Ramos (cell line): ENCODE data around the gene FMN2.

Experiments used
- in situ Hi-C: fragments of 300-500 bp; cut with MboI; formaldehyde crosslinking; loops from one replicate; pipeline ENCODE4 v1.14.3; 2022; ENCODE audit warnings: low sequenced_read_pairs; ENCODE audit not compliant: unreplicated experiment

Gene FMN2

DNA sequence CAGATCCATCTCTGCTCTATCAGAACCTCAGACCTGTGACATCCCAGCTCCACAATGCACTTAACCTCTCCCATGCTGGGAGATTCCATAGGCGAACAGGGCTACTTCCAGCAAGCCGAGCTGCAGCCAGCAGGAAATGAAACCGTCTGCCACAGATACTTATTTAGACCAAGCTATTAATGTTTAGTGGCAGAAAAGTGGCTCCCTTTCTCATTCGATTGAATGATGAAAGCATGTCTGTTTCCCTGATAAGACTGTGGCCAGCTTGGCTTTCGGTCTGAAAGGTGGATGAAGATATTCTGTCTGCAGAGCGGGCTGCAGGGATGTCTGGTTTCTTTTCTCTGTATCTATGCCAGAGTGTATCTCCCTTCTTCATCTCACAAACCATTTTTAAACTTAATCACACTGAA is 373.9 kb downstream of the FMN2 start:
- in situ Hi-C loops = no loop called here

DNA sequence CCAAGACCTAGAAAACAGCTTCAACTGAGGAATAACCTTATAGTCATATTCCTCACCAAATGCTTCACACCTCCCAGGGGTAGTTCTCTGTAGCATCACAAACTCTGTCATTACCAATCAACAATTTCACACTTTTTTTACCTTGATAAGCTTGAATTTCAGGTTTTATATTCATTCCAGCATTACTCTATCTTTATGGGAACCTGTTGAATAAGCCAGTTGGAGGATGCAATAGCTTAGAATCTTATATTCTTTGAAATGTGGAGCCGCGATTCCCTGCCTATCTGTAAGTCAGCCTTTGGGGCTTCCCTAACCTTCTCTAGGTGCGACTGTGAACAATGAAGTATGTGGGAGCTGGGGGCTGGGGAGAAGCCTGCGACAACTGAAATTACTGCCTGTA is 374.8 kb downstream of the FMN2 start:
- in situ Hi-C loops = no loop called here

DNA sequence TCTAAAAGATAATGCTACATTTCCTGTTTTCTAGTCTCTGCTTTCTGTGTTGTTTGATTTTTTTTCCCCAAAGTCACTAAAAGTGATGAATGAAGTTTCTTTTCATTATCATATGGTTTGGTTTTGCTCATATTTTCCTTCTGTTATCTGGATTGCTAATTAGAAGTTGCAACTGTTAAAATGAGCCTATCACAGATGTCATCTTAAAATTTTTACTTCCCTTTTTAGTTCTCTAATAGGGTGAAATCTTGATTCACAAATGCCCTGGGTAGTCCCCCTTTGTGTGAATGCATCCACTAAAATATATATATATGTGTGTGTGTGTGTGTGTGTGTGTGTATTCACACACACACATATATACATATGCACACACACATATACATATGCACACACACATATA is 376.2 kb downstream of the FMN2 start:
- in situ Hi-C loops = no loop called here

DNA sequence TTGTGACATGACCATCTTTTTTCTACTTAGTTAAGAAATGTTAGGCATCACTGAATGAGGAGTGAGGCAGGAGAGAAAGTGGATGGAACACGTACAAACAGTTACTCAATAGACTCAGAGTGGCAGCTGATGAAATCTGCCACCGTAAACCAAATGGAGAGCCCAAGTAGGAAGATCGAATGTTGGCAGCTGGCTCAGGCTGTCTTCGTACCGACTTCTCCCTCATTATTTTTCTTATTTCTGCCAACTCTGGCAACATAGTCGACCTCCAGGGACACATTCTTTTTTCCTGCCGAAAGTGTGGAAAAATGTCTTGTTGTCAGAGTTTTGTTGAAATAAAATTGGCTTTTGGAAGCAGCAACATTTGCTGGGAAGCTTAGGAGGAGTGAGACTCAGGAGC is 377.0 kb downstream of the FMN2 start:
- in situ Hi-C loops = no loop called here

DNA sequence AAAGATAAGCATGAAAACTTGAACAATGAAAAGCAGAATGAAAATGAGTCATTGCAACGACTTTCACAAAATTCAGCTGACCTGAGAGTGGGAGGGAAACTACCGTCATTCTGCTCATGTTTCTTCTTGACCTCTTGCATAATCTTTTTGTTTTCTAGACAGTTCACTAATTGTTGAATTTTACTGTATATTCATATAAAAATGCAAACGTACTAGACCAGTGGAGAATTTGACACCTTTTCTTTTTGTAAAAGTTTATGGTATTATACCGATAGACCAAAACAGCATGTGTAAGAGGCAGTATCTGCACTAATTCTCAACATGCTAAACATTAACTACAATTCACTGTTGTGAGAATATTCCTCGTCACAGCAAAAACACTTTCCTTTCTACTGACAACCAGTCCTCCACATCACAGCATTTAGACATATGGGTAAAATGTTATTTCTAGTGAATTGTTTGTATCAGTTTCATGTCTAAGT is 382.5 kb downstream of the FMN2 start:
- in situ Hi-C loops = no loop called here

DNA sequence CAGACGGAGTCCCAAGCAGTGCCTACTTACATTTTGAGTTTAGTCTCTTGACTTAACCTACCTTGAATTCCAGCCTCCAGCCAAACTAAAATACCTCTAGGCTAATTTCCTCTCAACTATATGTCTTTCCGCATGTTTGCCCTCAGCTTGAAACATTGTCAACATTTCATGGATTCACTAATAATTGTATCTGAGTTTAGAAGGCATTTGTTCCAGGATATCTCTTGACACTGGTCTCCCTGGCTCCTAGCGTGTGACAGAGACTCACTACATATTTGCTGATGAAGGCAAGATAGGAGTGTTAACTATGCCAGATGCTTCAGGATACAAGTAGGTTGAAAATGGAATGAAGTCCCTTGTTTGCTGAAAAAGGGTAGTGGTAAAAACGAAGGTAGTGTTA is 384.1 kb downstream of the FMN2 start:
- in situ Hi-C loops = no loop called here

DNA sequence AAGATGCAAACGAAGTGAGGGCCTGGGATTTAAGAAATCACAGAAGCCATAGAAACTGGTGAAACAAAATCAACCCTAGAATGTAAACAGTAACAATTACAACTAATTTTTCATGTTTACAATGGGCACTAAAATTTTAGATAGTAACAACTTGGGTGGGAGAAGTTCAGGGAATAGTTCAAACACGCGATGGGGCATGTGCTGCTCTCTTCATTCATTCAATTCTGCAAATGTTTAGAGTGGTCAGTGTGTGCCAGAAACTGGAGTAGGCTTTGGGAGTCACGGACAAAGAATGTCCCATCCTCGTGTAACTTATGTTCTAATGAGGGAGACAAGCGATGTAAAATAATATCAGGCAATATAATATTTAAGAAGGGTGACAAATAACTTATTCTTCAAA is 386.9 kb downstream of the FMN2 start:
- in situ Hi-C loops = no loop called here

DNA sequence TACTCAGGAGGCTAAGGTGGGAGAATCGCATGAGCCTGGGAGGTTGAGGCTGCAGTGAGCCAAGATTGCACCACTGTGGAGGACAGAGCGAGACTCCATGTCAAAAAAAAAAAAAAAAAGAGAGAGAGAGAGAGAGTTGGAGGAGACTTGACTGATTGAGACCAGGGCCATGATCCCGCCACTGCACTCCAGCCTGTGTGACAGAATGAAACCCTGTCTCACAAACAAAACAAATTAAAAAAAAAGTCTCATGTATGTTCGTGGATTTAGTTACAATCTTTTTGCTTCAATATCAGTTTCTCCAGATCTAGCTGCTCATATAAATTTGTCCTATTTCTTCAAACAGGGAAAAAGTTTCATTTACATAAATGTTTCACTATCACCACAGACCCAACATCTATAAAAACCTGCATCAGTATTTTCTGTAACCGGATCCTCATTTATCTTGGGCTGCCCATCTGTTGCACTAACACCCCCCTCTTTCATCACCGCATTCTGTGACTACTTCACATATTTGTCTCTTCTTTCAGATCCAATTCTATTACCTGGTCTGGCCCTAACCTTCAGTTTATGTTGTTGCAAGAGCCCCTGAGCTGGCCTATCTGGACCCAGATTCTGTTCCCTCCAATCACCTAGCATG is 393.2 kb downstream of the FMN2 start:
- in situ Hi-C loops = no loop called here

DNA sequence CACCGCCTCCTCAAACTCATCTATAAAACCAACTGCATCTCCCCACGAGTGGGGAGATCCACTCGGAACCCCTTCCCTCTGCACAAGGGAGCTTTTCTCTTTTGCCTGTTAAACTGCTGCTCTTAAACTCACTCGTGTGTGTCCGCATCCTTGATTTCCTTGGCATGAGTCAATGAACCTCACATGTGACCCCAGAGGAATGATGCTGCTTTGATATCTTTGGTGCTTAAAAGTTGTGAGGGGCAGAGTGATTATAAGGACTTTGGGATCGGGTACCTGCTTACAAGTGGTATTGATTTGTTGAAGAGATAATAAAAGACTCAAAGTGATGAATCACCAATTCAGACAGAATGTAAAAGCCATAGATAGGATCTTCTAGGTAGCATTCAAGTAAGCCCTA is 394.9 kb downstream of the FMN2 start:
- in situ Hi-C loops = no loop called here

DNA sequence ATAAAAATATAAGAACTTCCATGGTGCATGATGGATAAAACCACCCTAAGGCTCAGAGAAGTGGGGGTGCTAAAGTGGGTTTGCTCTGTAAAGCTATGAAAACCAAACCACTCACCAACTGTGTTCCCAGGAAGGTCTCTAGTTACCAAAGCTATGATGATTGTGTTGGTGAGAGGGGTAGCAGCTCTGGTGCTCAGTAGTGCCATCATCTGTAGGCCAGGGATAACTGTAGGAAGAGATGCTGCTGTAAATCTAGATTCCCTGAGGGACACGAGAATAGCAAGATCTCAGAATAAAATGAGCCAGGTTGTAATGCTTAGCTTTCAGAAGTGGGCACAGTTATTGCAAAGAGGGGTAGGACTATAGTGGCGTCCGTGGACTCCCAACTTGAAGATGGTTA is 395.8 kb downstream of the FMN2 start:
- in situ Hi-C loops = no loop called here

DNA sequence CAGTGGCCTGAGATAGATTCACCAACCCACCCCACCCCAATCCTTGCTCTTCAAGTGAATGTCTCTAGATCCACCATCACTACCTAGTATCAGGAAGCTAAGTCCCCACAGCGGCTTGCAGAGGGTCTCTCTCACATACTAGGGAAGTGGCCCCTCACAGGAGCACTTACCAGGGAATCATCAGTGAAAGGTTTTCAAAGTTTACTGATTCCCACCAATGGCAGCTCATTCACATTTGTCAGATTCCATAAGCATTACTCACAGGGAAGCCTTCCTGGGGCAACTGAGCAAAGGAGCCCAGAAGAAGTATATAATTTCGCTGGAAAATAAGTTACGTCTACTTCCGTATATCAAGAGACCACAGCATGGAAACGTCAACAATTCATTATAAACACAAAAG is 399.5 kb downstream of the FMN2 start:
- in situ Hi-C loops = no loop called here

DNA sequence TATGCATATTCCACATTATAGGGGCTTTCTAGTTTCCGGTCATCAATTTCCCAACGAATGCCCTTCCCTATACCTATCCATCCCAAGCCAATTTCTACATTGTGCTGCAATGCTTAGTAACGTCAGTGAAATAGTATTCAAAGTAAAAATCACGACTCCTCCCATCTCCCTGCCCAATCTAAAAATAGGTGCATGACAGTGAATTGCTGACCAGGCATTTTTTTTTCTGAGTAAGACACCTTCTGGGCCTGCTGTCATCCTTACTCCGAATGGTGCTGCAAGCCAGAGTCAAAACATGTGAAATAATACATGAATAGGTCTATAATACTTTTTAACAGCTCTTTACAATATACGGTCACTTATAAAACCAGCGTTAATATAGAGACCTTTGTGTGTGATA is 400.1 kb downstream of the FMN2 start:
- in situ Hi-C loops = no loop called here

DNA sequence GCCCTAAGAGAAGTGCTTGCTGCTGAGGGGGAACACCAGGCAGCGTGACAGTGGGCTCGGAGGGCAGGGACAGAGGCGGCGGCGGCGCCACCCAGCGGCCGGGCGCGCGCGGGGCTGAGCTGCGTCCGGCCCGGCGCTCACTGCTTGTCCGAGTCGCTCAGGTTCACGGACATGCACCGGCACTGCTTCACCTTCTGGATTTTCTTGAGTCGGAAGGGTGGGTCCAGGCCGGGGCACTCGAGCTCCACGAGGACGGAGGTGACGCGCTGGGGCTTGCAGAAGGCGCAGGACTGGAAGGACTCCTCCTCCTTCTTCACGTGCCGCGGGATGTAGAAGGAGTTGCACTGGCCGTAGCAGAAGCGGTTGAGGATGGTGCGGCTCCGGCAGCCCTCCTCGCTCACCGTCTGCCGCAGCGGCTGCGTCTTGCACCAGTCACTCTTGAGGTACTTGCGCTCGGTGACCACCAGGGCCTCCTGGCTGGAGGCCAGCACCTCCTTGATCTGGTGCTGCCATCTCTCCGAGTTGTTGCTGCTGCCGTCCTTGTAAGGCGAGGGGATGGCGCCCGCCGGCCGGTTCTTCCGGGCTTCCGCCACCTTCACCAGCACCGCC is 401.3 kb downstream of the FMN2 start:
- in situ Hi-C loops = no loop called here

DNA sequence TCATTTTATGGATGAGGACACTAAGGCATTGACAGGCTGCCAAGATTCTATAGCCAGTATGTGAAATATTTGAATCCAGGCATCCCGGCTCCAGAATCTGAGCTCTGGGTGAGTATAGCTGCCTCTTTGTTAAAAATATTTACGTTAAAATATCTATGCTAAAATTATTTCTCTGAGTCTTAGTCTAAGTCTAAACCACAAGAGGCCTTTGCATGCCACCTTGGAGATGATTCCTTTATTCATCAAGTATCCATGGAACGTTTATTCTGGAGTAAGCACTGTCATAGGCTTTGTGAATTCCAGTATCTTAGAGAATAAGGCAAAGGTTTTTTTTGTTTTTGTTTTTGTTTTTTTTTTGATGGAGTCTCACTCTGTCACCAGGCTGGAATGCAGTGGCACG is 403.9 kb downstream of the FMN2 start:
- in situ Hi-C loops = no loop called here

DNA sequence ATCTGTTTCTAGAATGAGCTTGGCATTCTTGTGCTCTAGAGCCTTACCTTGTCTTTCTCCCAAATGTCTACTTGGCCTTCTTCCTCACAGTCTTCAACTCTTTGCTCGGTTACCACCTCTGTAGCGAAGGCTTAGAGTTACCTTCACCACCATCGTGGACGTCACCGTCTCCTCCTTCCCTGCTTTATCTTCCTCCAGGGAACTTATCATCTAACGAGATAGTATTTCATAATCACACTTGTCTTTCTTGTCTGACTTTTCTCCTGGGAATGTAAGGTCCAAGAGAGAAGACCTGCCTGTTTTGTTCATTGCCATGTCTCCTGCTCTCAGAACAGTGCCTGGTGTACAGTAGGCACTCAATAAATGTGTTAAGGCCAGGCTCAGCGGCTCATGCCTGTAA is 404.7 kb downstream of the FMN2 start:
- in situ Hi-C loops = no loop called here

DNA sequence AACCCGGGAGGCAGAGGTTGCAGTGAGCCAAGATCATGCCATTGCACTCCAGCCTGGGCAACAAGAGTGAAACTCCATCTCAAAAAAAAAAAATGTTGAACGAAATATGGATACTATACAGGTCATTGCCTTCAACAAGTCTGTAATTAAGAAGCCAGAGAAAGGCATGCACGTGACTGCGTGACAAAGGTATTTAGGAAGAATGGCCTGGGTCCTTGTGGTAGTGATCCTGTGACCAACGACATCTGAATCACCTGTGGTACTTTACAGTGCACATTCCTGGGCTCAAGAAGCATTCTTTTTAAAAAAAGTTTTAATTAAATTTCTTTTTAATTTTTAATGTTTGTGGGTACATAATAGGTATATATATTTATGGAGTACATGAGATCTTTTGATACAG is 405.3 kb downstream of the FMN2 start:
- in situ Hi-C loops = no loop called here

DNA sequence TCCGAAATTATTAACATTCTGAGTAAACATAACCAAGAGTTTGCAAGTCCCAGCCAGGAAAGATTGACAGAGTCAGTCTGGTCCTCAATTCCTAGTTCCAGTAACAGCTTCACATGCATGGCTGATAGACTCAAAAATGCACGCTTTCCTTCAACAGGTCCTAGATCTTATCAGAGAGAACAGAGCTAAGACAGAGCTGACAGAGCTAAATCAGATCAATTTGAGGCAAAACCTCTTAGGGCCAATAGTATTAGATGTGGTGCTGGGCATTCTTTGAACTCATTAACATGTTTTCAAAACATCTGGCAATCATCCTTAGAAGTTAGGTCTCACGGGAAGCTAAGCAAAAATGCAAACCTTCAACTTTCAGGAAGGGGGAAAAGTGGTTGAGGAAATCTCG is 406.2 kb downstream of the FMN2 start:
- in situ Hi-C loops = no loop called here

DNA sequence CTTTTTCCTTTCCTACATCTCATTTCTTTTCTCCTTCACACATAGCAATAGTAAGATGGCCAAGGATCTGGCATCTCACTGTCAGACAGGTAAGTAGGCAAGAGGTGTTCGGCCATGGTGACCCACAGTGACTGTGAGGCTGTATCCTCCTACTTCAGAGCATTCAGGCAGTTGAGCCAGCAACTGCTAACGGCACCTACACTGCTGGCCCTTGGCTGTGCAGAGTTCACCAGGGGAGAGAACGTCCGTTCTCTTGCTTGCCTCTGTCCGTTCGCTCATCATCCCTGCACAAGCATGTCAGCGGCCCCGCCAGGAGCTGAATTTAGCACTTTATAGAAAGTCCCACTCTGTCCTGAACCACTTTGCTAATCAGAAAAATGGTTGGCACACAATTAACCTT is 406.7 kb downstream of the FMN2 start:
- in situ Hi-C loops = no loop called here

DNA sequence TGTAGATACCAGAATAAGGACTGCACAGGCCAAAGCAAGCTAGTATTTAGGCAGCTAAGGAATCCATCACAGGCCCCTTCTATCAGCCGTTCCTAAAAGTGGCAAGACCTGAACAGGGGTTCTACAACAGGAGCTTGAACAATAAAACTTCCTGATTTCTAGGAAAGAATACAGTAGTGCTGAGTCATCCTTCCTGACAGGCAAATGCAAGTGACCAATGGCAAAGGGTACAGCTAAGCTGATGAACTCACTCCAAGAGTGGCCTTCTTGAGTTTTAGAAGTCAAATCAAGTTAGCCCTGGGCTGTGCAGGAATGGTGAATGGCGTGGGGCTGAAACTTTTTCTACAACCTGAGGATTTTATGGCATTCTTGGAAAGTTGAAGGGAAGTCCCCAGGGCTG is 407.3 kb downstream of the FMN2 start:
- in situ Hi-C loops = no loop called here

DNA sequence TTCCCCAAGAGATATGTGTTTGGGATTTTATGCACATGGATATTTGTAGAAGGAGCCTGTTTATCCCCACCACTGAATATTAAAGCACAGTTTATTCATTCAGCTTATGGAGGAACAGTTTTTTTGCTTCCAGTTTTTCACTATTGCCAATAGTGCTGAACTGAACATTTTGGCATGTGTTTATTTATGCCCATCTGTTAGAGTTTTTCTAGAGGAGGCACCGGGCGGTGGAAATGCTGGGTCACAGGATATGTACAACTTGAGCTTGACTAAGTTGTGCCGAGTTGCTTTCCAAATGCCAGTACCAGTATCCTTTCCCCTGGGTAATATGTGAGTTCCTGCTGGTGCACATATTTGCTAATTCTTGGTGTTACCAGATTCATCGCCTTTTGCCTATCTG is 409.0 kb downstream of the FMN2 start:
- in situ Hi-C loops = no loop called here

DNA sequence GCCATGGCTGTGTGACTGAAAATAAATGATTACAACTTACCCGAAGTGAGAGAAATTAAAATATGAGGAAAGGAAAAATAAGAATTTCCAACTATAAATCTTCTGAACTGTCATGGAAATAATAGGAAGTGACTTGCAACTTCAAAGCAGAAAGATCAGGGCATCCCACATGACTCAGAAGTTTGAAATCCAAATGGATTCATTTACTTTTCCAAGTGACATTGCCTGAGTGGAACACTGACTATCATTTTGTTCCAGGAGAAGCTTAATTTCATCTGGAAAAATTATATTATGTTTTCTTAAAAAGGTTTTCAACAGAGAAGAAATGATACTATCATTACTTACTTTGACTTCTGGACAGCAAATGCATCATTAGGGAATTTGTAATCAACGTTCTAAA is 409.4 kb downstream of the FMN2 start:
- in situ Hi-C loops = no loop called here

DNA sequence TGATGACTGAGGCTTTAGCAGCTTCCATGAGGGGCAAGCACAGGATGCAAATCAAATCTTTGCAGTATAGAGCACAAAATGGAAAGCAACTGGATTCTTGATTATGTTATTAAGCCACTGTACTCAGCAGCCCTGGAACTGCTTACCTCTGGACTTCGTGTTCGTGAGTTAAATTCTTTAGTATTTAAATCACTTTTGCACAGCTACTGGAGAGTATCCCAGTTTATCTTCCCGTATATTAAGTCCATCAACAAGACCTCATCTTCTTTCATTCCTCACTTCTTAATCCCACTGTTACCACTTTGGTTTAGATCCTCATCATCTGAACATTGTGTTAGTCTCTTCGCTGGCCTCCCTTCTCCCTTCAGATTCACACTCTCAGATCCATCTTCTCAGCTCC is 411.4 kb downstream of the FMN2 start:
- in situ Hi-C loops = no loop called here
